ENCODE results near the gene LRP8.
A peak's percentile ranks its signal among the peaks of the same experiment; 100 is the strongest.

Gene LRP8

GRCh38 chr1:53328009-53328461 is at the start of gene LRP8:
Gene LRP8, minus strand, starts transcription at chr1:53328070. Its CDS starts 158 bp downstream, at chr1:53327912.
- DNase-seq (ENCODE audit: low read depth in 2 of 2): peak; percentile 67 to 72

GRCh38 chr1:53377438-53377841 is 49.6 kb upstream of the LRP8 start:
- DNase-seq (ENCODE audit: low read depth in 2 of 2): no peak

- DNase-seq (ENCODE audit: low read depth in 2 of 2): no peak
Observed at GRCh38 chr1:53376742-53377437, 49.0 kb upstream of the LRP8 start.

- DNase-seq (ENCODE audit: low read depth in 2 of 2): no peak
Observed at GRCh38 chr1:53376041-53376461, 48.2 kb upstream of the LRP8 start.

- no peak for DNase-seq (ENCODE audit: low read depth in 2 of 2)
Observed at GRCh38 chr1:53375440-53375839, 47.6 kb upstream of the LRP8 start.

GRCh38 chr1:53373246-53373645 is 45.4 kb upstream of the LRP8 start:
- DNase-seq (ENCODE audit: low read depth in 2 of 2): no peak

GRCh38 chr1:53372501-53372951 is 44.7 kb upstream of the LRP8 start:
- no peak for DNase-seq (ENCODE audit: low read depth in 2 of 2)

- DNase-seq (ENCODE audit: low read depth in 2 of 2): no peak
Observed at GRCh38 chr1:53371851-53372250, 44.0 kb upstream of the LRP8 start.

- no peak for DNase-seq (ENCODE audit: low read depth in 2 of 2)
Observed at GRCh38 chr1:53371121-53371666, 43.3 kb upstream of the LRP8 start.

- DNase-seq (ENCODE audit: low read depth in 2 of 2): no peak
Observed at GRCh38 chr1:53370369-53370961, 42.6 kb upstream of the LRP8 start.

- no peak for DNase-seq (ENCODE audit: low read depth in 2 of 2)
Observed at GRCh38 chr1:53369761-53370160, 41.9 kb upstream of the LRP8 start.

GRCh38 chr1:53369034-53369750 is 41.3 kb upstream of the LRP8 start:
- DNase-seq (ENCODE audit: low read depth in 2 of 2): no peak

- DNase-seq (ENCODE audit: low read depth in 2 of 2): no peak
Observed at GRCh38 chr1:53368314-53369033, 40.6 kb upstream of the LRP8 start.

- DNase-seq (ENCODE audit: low read depth in 2 of 2): peak in 1 of 2 donors; percentile 9
Observed at GRCh38 chr1:53367503-53368313, 39.8 kb upstream of the LRP8 start.

GRCh38 chr1:53366901-53367502 is 39.1 kb upstream of the LRP8 start:
- no peak for DNase-seq (ENCODE audit: low read depth in 2 of 2)

- no peak for DNase-seq (ENCODE audit: low read depth in 2 of 2)
Observed at GRCh38 chr1:53365437-53366063, 37.7 kb upstream of the LRP8 start.

GRCh38 chr1:53362851-53363642 is 35.2 kb upstream of the LRP8 start:
- no peak for DNase-seq (ENCODE audit: low read depth in 2 of 2)

GRCh38 chr1:53362270-53362669 is 34.4 kb upstream of the LRP8 start:
- DNase-seq (ENCODE audit: low read depth in 2 of 2): no peak

GRCh38 chr1:53361541-53361961 is 33.7 kb upstream of the LRP8 start:
- no peak for DNase-seq (ENCODE audit: low read depth in 2 of 2)
